Ovary (tissue), 3 donors: ENCODE data around the gene PLEKHA6.

ENCODE experiments used
- EP300 ChIP-seq: sonication (generic); formaldehyde crosslinking; IDR thresholded peaks from one replicate; pipeline ENCODE4 v1.6.1; 2017; ENCODE audit warnings: antibody characterized with exemption
- POLR2A ChIP-seq: fragments of 450-650 bp; IDR thresholded peaks from one replicate; pipeline ENCODE4 v1.6.1; 2017; ENCODE audit warnings: antibody characterized with exemption, mild to moderate bottlenecking, moderate library complexity
- TF ChIP-seq, protein P1 (sequence below), 3 donors: fragments of 450-650 bp in 2 of 3; fragments of 200-600 bp in 1 of 3; IDR thresholded peaks; one replicate each; pipeline versions ENCODE4 v1.5.1 to v1.8.0; 2016 to 2022; ENCODE audit warnings: antibody characterized with exemption in 3 of 3, mild to moderate bottlenecking in 1 of 3
- donor health status: DM: no; HTN: no; CAD: no.

- TF ChIP-seq, protein P1, sequence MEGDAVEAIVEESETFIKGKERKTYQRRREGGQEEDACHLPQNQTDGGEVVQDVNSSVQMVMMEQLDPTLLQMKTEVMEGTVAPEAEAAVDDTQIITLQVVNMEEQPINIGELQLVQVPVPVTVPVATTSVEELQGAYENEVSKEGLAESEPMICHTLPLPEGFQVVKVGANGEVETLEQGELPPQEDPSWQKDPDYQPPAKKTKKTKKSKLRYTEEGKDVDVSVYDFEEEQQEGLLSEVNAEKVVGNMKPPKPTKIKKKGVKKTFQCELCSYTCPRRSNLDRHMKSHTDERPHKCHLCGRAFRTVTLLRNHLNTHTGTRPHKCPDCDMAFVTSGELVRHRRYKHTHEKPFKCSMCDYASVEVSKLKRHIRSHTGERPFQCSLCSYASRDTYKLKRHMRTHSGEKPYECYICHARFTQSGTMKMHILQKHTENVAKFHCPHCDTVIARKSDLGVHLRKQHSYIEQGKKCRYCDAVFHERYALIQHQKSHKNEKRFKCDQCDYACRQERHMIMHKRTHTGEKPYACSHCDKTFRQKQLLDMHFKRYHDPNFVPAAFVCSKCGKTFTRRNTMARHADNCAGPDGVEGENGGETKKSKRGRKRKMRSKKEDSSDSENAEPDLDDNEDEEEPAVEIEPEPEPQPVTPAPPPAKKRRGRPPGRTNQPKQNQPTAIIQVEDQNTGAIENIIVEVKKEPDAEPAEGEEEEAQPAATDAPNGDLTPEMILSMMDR (IDR thresholded peaks at IDR 0.05), result no peak
- TF ChIP-seq EP300 (no peak), POLR2A (no peak)
Measured at GRCh38 chr1:204250428-204251030, 109.2 kb downstream of the PLEKHA6 start.
